HG03039 (cell line): Measurements from ENCODE around the gene PEX7.
"Not testable (repeated sequence)": the region's sequence is repeated elsewhere in the genome, so short reads cannot be mapped to it uniquely, and the experiment has no call there.

Experiments used
- ATAC-seq: cut with Tn5 transposase; IDR thresholded peaks from one replicate; pipeline ENCODE4 v1.9.1; 2021; ENCODE audit warnings: mild to moderate bottlenecking, moderate library complexity; ENCODE audit not compliant: unreplicated experiment

Gene PEX7

DNA sequence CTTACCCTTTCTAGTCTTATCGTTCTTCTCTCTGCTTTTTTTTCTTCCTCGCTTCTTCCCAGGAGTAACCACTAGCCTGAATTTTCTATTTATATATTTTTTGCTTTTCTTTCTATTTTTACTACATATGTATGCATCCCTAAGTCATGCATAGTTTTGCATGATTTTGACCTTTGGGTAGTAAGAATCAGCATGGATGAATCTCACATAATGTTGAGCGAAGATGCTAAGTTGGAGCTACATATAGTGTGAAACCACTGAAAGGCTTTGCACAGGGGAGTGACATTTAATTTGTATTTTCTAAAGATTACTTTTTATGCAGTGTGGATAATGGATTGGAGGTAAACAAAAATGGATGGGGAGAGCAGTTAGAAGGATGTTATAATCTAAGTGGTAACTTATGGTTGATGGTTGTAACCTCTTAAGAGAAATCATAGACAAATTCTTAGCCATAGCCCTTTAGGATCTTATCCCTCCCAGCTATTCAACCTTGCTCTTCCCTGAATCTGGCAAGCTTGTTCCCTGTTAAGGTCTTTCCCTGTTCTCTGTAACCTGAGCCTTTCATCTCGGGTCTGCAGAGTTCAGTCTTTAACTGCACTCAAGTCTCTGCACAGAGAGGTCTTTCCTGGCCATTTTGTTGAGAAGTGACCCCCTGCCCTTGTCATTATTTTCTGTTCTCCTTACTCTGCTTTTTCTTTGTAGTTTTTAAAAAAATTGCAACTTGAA is 18.0 kb downstream of the PEX7 start:
- no peak for ATAC-seq

DNA sequence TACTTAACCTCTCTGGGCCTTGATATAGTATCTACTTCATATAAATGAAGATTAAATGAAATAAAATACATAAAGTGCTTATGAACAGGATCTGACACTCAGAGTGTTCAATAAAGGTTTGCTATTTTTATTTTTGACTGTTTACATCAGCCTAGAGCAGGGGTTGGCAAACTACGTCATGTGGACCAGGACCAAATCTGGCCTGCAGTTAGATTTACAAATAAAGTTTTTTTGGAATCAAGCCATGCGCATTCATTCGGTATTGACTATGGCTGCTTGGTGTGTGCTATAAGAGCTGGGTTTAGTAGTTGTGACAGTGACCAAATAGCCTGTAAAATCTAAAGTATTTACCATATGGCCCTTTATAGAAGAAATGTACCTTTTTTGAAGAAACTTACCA is 20.8 kb downstream of the PEX7 start:
- no peak for ATAC-seq

DNA sequence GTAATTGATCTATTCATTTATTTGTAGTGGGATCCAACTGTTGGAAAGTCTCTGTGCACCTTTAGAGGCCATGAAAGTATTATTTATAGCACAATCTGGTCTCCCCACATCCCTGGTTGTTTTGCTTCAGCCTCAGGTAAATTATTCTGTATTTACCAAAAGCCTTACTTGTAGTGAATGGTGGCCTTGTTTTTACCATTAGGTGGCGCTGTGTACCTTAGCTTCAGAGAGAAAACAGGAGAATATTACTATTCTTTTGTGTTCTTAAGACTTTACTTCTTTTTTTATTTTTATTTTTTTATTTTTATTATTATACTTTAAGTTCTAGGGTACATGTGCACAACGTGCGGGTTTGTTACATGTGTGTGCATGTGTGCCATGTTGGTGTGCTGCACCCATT is 23.7 kb downstream of the PEX7 start:
- ATAC-seq = no peak

DNA sequence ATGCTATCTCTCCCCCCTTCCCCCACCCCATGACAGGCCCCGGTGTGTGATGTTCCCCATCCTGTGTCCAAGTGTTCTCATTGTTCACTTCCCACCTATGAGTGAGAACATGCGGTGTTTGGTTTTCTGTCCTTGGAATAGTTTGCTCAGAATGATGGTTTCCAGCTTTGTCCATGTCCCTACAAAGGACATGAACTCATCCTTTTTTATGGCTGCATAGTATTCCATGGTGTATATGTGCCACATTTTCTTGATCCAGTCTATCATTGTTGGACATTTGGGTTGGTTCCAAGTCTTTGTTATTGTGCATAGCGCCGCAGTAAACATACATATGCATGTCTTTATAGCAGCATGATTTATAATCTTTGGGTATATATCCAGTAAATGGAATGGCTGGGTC is 24.1 kb downstream of the PEX7 start:
- not testable (repeated sequence) for ATAC-seq

DNA sequence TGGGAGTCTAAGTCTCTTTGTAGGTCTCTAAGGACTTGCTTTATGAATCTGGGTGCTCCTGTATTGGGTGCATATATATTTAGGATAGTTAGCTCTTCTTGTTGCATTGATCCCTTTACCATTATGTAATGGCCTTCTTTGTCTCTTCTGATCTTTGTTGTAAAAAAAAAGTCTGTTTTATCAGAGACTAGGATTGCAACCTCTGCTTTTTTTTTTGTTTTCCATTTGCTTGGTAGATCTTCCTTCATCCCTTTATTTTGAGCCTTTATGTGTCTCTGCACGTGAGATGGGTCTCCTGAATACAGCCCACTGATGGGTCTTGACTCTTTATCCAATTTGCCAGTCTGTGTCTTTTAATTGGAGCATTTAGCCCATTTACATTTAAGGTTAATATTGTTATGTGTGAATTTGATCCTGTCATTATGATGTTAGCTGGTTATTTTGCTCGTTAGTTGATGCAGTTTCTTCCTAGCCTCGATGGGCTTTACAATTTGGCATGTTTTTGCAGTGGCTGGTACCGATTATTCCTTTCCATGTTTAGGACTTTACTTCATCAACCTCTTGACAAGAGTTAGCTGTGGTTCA is 27.7 kb downstream of the PEX7 start:
- ATAC-seq = not testable (repeated sequence)

DNA sequence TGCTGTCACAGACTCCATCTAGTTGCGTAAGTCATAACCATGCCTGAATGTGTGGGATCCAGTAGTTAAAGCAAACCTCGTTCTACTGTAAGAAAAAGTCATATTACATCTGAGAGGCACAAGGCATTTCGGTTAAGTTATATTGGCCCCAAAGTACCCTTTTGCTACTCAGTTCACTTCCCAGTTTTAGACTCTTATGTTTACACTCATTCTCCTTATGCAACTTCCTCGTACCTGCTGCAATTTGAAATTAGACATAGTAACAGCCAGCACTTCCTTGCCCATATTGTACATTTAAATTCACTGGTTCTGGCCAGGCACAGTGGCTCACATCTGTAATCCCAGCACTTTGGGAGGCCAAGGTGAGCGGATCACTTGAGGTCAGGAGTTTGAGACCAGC is 37.0 kb downstream of the PEX7 start:
- no peak for ATAC-seq

DNA sequence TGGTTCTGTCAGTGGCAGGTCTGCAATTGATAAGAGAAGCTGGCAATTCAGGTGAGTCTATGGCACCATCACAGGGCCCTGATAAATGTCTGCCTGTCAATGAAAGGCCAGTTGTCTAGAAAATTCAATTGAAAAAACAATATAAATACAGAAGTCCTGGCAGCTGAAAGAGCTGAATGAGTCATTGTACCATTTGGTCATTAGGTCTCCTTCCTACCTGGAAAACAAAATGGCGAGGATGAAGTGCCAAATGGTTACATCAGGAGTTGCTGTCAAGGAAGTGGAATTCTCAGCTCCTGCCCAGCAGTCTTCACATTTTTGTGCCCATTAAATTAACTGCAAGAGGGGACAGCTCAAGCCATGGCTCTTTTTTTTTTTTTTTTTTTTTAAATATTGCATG is 37.7 kb downstream of the PEX7 start:
- no peak for ATAC-seq

DNA sequence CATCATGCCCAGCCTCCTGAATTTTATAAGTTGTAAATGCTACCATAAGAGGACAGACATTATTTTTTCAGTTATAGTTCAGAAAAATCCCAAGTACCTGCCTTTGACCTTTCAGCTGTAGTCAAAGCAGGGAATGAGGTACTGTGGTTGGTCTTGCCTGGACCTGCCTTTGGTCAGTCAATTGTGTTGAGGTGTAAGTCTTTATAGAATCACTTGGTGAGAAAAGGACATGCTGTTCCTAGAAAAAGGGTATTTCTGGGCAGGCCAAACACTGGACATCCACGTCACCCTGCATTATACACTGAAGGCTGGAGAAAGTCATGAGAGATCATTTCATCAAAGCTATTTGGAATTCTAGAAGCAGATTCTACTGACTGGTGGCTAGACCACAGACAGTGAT is 40.3 kb downstream of the PEX7 start:
- ATAC-seq = no peak

DNA sequence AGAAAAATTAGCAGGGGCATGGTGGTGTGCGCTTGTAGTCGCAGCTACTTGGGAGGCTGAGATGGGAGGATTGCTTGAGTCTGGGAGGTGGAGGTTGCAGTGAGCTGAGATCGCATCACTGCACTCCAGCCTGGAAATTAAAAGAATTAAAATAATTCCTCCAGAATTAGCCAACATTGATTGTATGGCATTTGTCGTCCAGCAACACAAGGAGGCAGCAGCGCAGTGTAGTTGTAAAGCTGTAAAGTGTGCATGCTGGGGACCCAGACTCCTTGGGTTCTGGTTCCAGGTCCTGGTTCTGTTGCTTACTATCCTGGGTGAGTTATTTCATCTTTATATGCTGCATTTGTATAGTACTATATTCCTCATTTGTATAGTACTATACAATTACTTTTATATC is 41.4 kb downstream of the PEX7 start:
- ATAC-seq = no peak

DNA sequence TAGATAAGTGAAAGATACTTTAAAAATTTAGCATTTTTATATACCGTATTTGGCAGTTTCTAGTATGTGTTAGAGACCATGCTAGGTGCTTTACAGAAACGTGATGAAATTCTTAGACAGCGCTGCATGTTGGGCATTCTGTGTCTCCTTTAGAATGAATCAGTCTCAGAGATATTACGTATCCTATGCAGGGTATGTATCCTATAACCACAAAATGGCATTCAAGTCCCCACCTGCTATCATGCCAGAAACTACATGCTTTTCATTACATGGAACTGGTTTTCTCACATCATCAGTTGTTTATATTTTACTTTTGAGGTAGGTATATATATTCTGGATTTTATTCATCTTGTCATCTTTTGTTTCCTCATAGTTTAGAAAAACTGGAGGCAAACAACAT is 42.3 kb downstream of the PEX7 start:
- ATAC-seq = no peak

DNA sequence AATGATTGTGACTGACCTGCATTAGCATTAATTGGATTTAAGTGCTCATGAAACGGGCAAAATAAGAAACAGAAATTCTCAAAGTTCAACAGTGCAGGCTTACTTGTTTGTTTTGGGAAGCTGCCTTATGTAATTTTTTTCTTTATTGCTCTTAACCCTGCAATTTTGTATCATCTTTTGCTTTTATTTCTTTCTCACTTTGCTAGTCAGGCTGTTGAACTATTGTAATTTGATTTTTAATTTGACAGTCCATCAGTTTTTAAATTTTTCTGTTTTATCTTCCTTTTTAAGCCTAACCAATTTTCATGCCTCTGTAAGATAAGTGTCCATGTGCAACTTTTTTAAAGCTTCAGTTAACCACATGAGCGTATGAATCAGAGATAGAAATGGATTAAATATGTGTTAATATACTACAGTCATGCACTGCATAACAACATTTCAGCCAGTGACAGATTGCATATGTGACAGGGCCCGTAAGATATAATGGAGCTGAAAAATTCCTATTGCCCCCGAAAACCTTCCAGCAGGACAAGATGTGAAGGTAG is 44.6 kb downstream of the PEX7 start:
- ATAC-seq = no peak

DNA sequence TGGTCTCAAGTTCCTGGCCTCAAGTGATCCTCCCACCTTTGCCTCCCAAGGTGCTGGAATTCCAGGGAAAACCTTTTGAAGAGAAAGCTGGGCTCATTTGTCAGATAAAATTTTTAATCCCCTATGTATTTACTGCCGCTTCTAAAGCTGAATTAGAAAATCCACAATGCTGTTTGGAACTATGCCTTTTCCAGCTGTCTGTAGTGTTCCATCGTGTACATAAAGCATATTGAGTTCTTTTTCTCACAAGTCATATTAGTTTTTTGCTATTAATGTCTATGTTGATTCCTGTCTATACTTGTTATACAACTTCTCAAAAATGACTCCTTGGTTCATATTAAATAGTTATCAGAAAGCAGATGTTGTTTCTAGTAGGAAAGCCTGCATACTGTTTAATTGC is 47.1 kb downstream of the PEX7 start:
- no peak for ATAC-seq

DNA sequence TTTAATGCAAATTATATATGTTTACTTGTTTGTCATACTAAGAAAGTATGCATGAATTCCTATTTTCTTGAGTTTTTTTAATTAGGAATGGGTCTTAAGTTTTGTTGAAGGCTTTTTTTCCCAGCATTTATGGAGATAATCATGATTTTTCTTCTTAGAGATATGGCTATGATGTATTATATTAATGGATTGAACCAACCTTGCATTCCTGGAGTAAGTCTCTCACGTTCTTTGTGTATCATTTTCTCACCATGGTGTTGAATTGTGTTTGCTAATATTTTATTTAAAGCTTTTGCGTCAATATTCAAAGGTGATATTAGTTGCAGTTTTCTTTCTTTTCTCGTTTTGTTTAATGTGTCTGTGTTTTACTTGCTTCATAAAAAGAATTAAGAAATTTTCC is 51.4 kb downstream of the PEX7 start:
- no peak for ATAC-seq

DNA sequence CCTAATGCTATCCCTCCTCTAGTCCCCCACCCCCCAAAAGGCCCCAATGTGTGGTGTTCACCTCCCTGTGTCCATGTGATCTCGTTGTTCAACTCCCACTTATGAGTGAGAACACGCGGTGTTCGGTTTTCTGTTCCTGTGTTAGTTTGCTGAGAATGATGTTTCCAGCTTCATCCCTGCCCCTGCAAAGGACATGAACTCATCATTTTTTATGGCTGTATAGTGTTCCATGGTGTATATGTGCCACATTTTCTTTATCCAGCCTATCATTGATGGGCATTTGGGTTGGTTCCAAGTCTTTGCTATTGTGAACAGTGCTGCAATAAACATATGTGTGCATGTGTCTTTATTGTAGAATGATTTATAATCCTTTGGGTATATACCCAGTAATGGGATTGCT is 54.1 kb downstream of the PEX7 start:
- not testable (repeated sequence) for ATAC-seq

DNA sequence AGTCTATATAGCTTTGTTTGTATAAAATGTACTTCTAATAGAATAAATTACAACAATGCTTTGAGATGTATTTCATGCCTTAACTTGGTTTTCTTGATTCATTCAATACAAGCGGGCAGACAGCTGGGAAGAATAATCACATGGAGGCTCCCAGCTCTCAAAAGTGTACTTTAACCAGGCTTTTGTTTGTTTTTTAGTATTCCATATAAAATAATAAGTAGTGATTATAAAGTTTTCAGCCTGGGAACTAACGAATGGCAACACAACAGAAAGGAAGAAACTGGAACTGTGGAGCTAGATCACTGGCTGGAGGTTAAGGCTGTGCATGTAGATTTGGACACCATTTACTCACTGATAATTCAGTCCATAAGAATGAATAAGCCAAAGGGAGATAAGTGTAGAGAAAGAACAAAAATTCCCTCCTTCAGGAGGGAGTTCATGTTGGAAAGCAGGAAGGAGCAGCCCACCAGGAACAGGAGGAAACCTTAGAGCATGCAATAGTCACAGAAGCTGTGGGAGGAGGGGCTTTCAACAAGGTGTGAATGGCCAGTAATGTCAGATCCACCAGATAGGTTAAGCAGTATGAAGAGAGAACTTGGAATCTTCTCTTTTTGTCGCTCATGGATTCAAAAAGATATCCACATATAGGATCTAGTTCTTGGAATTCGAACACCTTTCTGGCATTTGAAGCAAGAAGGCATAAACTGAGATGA is 58.5 kb downstream of the PEX7 start:
- no peak for ATAC-seq

DNA sequence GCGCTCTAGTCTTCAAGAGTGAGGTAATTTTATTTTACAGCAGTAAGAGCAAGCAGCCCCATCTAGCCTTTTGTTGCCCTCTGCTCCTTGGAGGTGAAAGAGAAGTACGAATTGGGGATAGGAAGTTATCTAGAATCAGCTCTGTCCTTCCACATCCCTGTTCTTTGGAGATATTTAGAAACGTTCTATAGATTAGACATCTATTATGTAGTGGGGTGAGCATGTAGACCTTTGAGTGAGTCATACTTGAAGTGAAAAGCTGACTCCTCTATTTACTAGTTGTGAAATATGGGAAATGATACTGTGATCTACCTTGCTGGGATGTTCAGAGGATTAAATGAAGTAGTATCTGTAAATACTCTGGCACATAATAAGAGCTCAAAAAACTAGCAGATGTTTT is 63.7 kb downstream of the PEX7 start:
- no peak for ATAC-seq

DNA sequence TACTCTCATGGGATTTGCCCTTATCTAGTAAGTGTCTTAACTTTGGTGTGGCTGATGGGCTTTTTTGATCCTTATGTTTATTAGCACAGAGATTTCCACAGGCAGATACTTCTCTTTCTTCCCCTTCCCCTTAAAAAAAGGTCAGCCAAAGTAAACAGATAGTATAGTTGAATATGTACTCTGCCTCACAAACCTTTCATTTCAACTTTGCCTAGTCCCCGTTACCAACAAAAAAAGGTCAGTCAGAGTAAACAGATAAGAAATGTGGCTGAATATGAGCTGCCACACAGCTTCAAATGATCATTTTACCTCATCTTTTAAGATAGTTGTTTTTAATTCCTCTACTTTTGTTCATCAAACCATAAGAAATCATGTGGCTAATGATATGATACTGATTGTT is 65.6 kb downstream of the PEX7 start:
- no peak for ATAC-seq

DNA sequence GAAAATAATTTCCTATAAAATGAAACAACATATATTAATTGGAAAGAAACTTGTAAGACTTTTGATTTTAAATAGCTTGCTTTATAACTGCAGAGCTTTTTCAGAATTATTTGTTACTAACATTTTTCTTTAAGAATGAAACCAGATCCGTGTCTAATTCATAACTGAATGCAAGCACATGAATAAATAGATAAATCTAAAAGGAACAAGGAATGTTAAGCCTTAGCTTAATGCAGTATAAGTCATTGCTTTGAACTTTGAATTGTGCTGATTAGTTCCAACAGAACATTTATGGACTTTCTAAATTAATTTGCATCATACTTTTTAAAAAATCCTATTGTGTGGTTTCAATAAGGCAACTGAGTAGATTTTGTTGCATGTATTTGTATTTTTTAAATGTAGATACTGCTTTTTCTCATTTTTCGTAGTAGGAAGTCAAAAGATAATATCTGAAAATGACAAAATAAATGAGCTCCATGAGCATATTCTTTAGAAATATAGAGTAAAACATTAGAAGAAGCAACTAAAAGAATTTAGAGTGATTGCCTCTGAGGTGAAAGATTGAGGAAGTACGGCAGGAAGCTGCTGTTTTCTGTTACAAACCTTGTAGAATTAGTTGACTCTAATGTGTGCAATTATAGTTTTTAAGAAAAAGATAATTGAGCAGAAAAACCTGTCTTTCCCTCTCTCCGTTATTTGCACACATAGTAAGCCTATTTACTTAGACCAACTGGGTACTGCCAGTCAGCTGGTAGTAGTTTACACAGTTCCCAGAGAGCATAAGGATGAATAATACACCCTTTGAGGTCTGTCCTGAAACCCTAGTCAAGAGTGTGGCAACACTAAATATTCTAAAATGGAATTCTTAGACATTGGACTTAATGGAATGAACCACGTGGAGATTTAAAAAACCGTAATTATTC is 67.1 kb downstream of the PEX7 start:
- no peak for ATAC-seq

DNA sequence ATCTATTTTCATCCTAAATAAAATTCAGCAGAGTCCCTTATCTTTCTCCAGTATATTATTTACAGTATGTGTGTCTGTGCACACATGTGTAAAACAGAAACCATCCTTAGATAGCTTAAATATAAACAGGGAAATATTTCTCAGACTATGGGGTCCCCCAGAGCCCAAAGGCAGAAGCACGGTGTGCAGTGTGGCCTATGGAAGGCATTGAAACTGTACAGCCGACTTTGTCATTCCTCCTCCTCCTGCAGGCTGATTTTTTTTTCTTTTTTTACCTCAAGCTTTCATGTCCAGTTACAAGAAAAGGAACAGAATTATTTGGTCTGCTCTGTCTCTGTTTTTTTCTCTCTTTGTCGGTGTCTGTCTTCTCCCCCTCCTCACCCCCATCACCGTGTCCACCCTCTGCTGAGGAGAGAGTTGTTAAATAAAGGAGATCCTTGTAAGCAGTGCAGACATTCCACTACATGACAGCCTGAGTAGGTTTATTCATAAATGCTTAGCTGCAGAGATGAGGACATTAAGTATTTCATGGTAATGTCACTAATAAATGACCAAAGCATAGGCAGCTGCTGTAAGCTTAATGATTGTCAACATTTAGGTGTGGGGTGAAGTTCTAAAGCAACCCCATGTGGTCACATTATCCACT is 67.9 kb downstream of the PEX7 start:
- no peak for ATAC-seq

DNA sequence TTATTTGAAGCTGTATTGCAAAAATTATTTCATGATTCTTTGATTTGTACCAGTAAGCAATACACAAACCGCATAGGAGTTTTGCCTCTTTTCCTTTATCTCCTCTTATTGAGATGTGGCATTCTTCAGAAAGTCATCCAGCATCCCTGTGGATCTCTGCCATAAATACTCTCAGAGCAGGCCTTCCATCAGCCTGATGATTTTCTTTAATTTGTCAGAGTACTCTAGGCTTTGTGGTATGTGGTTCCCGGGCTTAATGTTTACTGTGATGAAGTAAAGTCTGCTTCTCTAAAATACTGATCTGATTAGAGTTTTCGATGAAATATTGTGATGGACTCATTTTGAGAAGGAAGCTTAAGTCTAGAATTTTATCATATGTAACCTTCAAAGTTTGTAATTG is 68.6 kb downstream of the PEX7 start:
- no peak for ATAC-seq

DNA sequence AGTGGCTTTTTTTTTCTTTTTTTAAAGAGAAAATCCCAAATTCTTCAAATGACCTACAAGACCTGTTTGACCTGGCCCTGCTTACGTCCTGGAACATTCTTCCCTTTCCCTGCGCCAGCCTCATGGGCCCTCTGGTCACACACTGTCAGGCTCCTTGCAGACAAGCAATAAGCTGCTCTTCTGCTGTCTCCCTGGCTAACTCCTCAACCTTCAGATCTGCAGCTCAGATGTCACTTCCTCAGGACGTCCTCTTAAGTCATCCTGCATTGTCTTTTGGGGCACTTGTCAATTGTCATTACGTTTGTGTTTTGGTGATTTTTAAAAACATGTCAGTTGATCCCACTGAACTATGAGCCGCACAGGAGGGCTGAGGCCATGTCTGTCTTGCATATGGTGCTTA is 70.8 kb downstream of the PEX7 start:
- ATAC-seq = no peak
